ENCODE measurements around the gene UGT1A4. TPM values are rescaled to one million over a fixed set of nuclear protein-coding genes. Genes with fewer than 3 reads are reported as not detected.

Gene UGT1A4
- total and polyA plus RNA-seq, 9 of the 15 experiments (the other 6 are each of a cell fraction or from before 2014, with no cell fraction given), result not detected

DNA sequence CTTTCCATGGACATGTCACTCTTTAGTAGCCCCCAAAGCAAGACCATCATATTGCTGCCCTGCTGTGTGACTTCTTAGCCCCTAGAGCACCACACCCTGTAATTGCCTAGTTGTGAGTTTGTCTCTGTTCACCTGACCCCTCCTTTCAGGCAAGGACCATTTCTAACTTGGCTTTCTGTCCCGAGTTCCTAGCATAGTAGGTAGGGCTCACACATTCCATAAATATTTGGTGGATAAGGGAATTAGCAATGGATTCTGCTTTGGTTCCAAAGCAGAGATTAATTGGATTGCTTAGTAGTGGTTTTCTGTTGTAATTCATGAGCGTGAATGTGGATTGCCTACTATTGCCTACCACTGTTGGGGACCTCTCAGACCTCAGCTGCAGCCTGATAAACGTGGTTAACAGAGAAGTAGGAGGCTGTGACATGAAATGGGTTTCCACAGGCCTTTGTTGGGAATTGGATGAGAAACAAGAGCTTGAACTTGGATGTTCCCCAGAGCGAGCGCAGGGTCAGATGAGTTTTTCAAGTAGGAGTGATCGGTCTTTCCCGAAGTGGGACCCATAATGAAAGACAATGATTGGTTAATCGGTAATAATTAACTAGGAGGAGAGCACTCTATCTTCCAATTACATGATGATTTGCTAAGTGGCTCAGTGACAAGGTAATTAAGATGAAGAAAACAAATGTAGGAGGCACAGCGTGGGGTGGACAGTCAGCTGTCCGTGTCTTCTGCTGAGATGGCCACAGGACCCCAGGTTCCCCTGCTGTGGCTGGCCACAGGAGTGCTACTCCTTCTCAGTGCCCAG is 28.1 kb downstream of the UGT1A4 start:
- ATAC-seq, result no peak
- ChIA-PET CTCF (ENCODE audit: low intra/inter-chr PET ratio) (no interaction called here), POLR2A (no interaction called here)
- no peaks in the 10 kb centered on the region for H4K20me1 ChIP-seq (replicated peaks; ENCODE audit: control insufficient read depth, insufficient read depth, low read length)
- no peak overlapping the region for H2AFZ ChIP-seq (ENCODE audit: low read depth, low read length)
- H3K4me1 ChIP-seq (replicated peaks in 1 of 2; ENCODE audit: control insufficient read depth in 2 of 2, insufficient read depth in 2 of 2, low read length in 2 of 2), result peaks cover 0 to 7% of the 10 kb centered on the region in 2 experiments; a peak in 2 of 5 replicates
- H3K27ac ChIP-seq (ENCODE audit: extremely low read depth, low read depth, low read length), result no peak overlapping the region
- H3K27me3 ChIP-seq (ENCODE audit: control insufficient read depth in 2 of 2, insufficient read depth in 2 of 2, low read length in 2 of 2), result no peaks in the 10 kb centered on the region
- in situ Hi-C loops (cut with MboI) (no loop called here), intact Hi-C loops (cut with micrococcal nuclease) (no loop called here)
- FAIRE-seq, result no peak
- H3K4me3 ChIP-seq, result no peak overlapping the region
- no peaks in the 10 kb centered on the region for H3K9me3 ChIP-seq (replicated peaks; ENCODE audit: control insufficient read depth, insufficient read depth, low read depth, low read length)
- H3K4me2 ChIP-seq (ENCODE audit: insufficient read depth, low read length), result no peak overlapping the region
- no peaks in the 10 kb centered on the region for H3K9me1 ChIP-seq (ENCODE audit: control insufficient read depth, insufficient read depth, low read length)
- no peaks in the 10 kb centered on the region for H3K36me3 ChIP-seq (ENCODE audit: control insufficient read depth, insufficient read depth, low read length)
- H3K79me2 ChIP-seq (ENCODE audit: control insufficient read depth, insufficient read depth, low read length), result no peaks in the 10 kb centered on the region
- H3K9ac ChIP-seq (ENCODE audit: insufficient read depth in 1 of 2, low read depth in 2 of 2, low read length in 2 of 2), result no peak overlapping the region
- BruUV-seq (replicated peaks), result no TSS peak
- DNase-seq (ENCODE audit: extremely low read depth in 1 of 4, low spot score in 3 of 4), result no peak
- WGBS (ENCODE audit: insufficient coverage, low coverage, missing lambda C conversion rate), result 0% methylated on average over 9 of the region's 10 CpGs
- no peak for TF ChIP-seq BCL6 (CRISPR knock-in tag; IDR thresholded peaks at IDR 0.05)
- TF ChIP-seq ZNF707 (CRISPR knock-in tag; conservative IDR thresholded peaks at IDR 0.05), result no peak
- TF ChIP-seq, protein P1, sequence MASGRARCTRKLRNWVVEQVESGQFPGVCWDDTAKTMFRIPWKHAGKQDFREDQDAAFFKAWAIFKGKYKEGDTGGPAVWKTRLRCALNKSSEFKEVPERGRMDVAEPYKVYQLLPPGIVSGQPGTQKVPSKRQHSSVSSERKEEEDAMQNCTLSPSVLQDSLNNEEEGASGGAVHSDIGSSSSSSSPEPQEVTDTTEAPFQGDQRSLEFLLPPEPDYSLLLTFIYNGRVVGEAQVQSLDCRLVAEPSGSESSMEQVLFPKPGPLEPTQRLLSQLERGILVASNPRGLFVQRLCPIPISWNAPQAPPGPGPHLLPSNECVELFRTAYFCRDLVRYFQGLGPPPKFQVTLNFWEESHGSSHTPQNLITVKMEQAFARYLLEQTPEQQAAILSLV (tag; IDR thresholded peaks at IDR 0.05), result no peak
- TF ChIP-seq HCFC1 (IDR thresholded peaks at IDR 0.05; ENCODE audit: low read depth, low read length), result no peak
- no peak for TF ChIP-seq CHD2 (IDR thresholded peaks at IDR 0.05; ENCODE audit: low read depth, low read length)
- no peak for TF ChIP-seq MCM3 (IDR thresholded peaks at IDR 0.05)
- no peak for TF ChIP-seq STAT5A (IDR thresholded peaks at IDR 0.05; ENCODE audit: borderline replicate concordance, low read length)
- TF ChIP-seq ZNF318 (IDR thresholded peaks at IDR 0.05; ENCODE audit: borderline replicate concordance in 1 of 2, low read depth in 1 of 2), result no peak
- TF ChIP-seq RAD51 (IDR thresholded peaks at IDR 0.05; ENCODE audit: borderline replicate concordance, low read depth), result no peak
- TF ChIP-seq ZNF584 (CRISPR knock-in tag; IDR thresholded peaks at IDR 0.05; ENCODE audit: low read depth), result no peak
- TF ChIP-seq, protein P2, sequence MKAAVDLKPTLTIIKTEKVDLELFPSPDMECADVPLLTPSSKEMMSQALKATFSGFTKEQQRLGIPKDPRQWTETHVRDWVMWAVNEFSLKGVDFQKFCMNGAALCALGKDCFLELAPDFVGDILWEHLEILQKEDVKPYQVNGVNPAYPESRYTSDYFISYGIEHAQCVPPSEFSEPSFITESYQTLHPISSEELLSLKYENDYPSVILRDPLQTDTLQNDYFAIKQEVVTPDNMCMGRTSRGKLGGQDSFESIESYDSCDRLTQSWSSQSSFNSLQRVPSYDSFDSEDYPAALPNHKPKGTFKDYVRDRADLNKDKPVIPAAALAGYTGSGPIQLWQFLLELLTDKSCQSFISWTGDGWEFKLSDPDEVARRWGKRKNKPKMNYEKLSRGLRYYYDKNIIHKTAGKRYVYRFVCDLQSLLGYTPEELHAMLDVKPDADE (conservative IDR thresholded peaks at IDR 0.05; ENCODE audit: control insufficient read depth, low read depth, low read length), result no peak

All from K562 (cell line).